WTC11 (cell line): Measurements from ENCODE around the gene WDR76.

Experiments used
- ATF1 ChIP-seq: sonication (generic); formaldehyde crosslinking; IDR thresholded peaks from 2 replicates; pipeline ENCODE4 v1.8.1; 2023; ENCODE audit warnings: mild to moderate bottlenecking, moderate library complexity, missing genetic modification reagents
- CTCF ChIP-seq: fragments of 200-600 bp; IDR thresholded peaks from 2 replicates; pipeline ENCODE4 v1.8.0; 2022; ENCODE audit warnings: antibody characterized with exemption
- E2F1 ChIP-seq: sonication (generic); formaldehyde crosslinking; IDR thresholded peaks from 2 replicates; pipeline ENCODE4 v1.8.0; 2022; ENCODE audit warnings: mild to moderate bottlenecking, missing genetic modification reagents
- FOXJ3 ChIP-seq: sonication (generic); formaldehyde crosslinking; IDR thresholded peaks from 2 replicates; pipeline ENCODE4 v1.9.0; 2021; ENCODE audit warnings: missing genetic modification reagents, mild to moderate bottlenecking, borderline replicate concordance
- JUN ChIP-seq: sonication (generic); formaldehyde crosslinking; IDR thresholded peaks from 2 replicates; pipeline ENCODE4 v1.8.0; 2023; ENCODE audit warnings: mild to moderate bottlenecking, missing genetic modification reagents
- NFYB ChIP-seq: sonication (generic); formaldehyde crosslinking; conservative IDR thresholded peaks from 2 replicates; pipeline ENCODE4 v1.8.0; 2022; ENCODE audit warnings: low read depth, missing genetic modification reagents
- TP53 ChIP-seq: sonication (generic); formaldehyde crosslinking; IDR thresholded peaks from 2 replicates; pipeline ENCODE4 v1.8.1; 2023; ENCODE audit warnings: mild to moderate bottlenecking, missing genetic modification reagents
- ZMAT4 ChIP-seq: fragments of 250-450 bp; sonication (Bioruptor Pico); IDR thresholded peaks from 2 replicates; pipeline ENCODE4 v1.9.0; 2021; ENCODE audit warnings: mild to moderate bottlenecking
- TF ChIP-seq, protein P1 (sequence below): fragments of 250-450 bp; sonication (Bioruptor Pico); IDR thresholded peaks from 2 replicates; pipeline ENCODE4 v1.9.0; 2021; ENCODE audit warnings: mild to moderate bottlenecking
- TF ChIP-seq, protein P2 (sequence below): sonication (generic); formaldehyde crosslinking; IDR thresholded peaks from 2 replicates; pipeline ENCODE4 v1.8.0; 2022; ENCODE audit warnings: mild to moderate bottlenecking, missing genetic modification reagents

DNA sequence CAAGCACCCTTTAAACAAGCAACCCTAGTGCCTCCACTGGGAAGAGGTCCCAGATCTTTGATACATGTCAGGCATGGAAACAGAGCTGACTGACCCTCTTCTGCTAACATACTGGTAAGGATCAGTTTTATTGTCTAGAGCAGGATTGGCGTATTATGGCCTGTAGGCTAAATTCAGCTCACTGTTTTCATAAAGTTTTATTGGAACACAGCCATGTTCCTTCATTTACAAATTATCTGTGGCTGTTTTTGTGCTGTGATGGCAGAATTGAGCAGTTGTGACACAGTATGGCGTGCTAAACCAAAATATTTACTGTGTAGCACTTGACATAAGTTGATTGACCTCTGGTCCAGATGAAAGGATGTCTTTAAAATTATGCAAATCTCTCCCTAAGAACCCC lies 45.0 kb downstream of the WDR76 start:
- TF ChIP-seq CTCF: no peak
- TF ChIP-seq ATF1 (CRISPR knock-in tag): no peak
- no peak for TF ChIP-seq NFYB (CRISPR knock-in tag)
- TF ChIP-seq, protein P1, sequence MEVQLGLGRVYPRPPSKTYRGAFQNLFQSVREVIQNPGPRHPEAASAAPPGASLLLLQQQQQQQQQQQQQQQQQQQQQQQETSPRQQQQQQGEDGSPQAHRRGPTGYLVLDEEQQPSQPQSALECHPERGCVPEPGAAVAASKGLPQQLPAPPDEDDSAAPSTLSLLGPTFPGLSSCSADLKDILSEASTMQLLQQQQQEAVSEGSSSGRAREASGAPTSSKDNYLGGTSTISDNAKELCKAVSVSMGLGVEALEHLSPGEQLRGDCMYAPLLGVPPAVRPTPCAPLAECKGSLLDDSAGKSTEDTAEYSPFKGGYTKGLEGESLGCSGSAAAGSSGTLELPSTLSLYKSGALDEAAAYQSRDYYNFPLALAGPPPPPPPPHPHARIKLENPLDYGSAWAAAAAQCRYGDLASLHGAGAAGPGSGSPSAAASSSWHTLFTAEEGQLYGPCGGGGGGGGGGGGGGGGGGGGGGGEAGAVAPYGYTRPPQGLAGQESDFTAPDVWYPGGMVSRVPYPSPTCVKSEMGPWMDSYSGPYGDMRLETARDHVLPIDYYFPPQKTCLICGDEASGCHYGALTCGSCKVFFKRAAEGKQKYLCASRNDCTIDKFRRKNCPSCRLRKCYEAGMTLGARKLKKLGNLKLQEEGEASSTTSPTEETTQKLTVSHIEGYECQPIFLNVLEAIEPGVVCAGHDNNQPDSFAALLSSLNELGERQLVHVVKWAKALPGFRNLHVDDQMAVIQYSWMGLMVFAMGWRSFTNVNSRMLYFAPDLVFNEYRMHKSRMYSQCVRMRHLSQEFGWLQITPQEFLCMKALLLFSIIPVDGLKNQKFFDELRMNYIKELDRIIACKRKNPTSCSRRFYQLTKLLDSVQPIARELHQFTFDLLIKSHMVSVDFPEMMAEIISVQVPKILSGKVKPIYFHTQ: no peak
- no peak for TF ChIP-seq ZMAT4 (CRISPR knock-in tag)
- TF ChIP-seq JUN (CRISPR knock-in tag): no peak
- TF ChIP-seq E2F1 (CRISPR knock-in tag): no peak
- TF ChIP-seq TP53 (CRISPR knock-in tag): no peak
- no peak for TF ChIP-seq FOXJ3 (CRISPR knock-in tag)
- TF ChIP-seq, protein P2, sequence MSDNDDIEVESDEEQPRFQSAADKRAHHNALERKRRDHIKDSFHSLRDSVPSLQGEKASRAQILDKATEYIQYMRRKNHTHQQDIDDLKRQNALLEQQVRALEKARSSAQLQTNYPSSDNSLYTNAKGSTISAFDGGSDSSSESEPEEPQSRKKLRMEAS (CRISPR knock-in tag): no peak
